GM21786 (cell line): ENCODE results near the gene NAA10.
A peak's percentile ranks its signal among the peaks of the same experiment; 100 is the strongest.

ENCODE experiments used
- ATAC-seq: cut with Tn5 transposase; IDR thresholded peaks from one replicate; pipeline ENCODE4 v1.9.1; 2021; ENCODE audit not compliant: unreplicated experiment

NAA10 gene

GRCh38 chrX:153950127-153950526 lies 15.3 kb upstream of the NAA10 start:
- no peak for ATAC-seq

DNA sequence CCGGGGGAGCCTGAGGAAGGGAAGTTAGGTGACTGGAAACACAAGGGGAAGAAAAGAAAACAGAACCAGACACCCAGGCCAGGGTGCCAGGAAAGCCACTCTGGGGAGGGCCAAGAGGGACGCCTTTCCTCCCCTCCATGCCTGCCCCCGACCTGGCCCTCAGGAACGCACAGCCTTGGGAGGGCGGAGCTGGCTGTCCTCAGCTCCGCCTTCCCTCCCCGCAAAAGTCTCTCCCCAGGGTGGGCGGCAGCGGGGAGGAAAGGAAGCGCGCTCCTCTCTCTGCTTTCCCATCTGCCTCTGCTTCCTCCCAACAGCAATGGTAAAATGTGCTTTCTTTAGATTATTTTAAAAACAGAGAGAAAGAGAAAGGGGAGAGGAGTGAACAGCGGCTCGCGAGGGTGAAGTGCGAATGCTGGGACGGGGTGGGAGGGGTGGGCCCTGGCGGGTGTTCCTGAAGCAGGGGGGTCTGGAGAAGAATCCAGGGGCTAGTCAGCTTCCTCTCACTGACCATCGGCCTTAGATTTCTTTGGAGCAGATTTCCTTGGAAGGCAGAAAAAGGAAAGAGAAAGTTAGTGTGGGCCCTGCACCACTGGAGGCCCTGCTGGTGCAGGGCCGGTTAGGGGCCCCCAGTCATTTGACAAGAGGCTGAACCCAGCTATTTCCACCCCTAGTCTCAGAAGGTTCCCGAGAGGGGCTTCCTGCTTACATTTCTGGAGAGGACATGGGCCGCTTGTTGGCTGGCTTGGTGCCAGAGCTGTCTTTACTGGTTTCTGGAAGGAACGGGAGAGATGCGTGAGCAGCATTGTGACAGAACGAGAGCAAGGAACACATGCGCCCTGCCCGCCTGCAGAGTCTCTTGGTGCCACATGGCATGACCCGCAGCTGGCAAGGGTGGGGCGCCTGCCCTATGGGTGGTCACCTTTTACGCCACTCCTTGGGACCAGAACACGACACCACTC lies 14.3 kb upstream of the NAA10 start:
- ATAC-seq = no peak

DNA sequence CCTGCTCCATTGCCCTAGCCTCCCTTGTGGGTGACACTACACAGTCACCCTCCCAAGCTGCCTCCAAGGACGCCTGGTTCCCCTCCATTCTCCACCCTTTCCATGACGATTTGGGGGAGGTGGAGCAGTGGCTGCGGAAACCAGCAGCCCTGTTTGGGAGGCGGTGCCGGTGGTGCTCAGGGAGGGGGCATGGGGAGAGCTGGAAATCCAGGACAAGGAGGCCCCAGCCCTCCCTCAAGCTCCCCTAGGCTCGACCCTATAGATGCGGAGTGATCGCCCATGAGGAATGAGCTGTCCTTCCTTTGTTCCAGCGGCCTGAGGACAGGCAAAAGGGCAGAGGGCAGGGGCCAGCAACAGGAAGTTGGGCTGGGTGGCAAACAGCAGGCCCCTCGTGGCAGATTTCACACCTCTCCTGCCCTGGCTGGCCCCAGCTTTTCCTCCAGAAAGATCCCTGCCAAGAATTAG lies 13.2 kb upstream of the NAA10 start:
- ATAC-seq = no peak

- ATAC-seq = peak; percentile 80
These were observed 12.4 kb upstream of the NAA10 start for GRCh38 chrX:153947009-153947769.

- ATAC-seq = no peak
These were observed 11.4 kb upstream of the NAA10 start for GRCh38 chrX:153945956-153946943.

DNA sequence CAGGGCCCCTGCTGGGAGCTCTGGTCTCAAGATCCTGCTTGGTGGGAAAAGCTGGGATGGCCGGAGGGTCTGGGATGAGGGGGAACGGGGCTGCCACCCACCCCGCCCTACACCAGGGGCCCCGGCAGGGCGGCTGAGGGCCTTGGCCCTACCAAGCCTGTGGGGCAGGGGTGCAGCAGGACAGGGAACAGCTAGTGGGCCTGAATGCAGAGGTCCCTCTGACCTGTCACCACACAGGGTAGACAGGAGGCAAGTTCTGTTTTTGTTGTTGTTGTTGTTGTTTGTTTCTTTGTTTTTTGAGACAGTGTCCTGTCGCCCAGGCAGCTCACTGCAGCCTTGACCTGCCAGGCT lies 9.9 kb upstream of the NAA10 start:
- no peak for ATAC-seq

GRCh38 chrX:153944140-153944799 lies 9.4 kb upstream of the NAA10 start, which contains the start of gene RENBP:
RENBP (minus strand) TSS chrX:153944643; CDS start chrX:153944610, 33 bp downstream.
- no peak for ATAC-seq

DNA sequence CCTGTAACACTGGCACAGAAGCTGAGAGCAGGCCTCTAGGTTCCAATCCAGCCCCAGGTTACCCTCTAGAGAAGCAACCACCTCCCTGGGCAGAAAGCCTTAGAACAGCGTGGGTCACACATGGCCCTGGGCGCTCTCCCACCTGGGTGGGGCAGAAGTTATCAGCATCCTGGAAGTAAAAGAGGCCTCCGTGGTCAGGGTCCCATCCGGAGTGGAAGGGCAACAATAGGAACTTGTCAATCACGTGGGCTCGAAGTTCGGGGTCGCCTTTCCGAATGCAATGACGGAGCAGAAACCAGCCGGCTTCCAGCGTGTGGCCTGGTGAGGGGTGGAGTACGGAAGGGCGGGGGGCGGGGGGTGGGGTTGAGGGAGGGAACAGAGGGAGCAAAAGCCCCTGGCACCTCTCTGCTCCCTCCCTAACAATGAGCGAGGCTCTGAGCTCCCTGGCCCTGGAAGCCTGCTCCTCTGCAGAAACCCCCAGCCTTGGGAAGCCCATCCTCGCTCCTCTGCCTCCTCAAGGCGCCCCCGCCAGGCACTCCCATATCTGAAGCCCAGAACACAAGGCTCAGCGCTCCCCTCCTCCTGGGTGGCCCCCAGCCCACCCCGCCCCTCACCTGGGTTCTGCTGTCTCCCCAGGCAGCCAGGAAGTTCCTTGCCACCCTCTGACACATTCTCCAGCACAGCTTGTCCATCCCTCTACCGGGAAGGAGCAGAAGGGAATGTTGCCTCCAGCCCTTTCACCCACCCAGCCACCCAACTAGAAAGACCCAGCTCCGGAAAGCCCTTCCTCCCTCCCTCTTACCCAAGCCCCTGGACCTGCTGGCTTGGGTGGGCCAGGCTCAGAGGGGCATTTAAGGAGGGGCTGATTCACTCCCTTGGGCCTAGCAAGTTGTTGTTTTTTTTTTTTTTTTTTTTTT lies 6.8 kb upstream of the NAA10 start:
- no peak for ATAC-seq

- no peak for ATAC-seq
These were observed 4.7 kb upstream of the NAA10 start for GRCh38 chrX:153939573-153939972.

DNA sequence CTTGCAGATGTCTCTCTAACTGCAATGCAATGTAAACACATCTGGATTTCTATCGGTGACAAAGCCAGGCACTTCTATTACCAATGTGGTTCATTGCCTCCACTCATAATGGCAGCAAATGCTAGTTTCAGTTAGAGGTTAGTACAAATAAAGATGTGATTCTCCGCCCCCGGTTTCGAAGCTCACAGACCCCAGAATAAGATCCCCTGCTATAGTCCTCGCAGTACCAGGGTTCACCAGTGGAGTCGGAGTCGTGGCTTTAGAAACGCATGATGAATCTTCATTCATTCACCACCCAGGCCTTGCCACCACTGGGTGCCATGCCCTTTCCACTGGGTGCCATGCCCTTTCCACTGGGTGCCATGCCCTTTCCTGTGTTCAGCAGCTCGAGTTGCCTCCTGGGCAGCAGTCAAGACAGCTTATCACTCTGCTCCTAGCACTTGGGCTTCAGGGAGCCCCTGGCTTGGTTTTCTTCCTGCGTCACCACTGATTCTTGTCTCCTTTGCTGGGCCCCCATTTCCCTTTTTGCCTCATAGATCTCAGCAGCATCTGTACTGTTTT lies 3.5 kb upstream of the NAA10 start:
- no peak for ATAC-seq

- no peak for ATAC-seq
These were observed 2.2 kb upstream of the NAA10 start for GRCh38 chrX:153937056-153937455.

GRCh38 chrX:153935326-153935851 lies 552 bp upstream of the NAA10 start:
- no peak for ATAC-seq

DNA sequence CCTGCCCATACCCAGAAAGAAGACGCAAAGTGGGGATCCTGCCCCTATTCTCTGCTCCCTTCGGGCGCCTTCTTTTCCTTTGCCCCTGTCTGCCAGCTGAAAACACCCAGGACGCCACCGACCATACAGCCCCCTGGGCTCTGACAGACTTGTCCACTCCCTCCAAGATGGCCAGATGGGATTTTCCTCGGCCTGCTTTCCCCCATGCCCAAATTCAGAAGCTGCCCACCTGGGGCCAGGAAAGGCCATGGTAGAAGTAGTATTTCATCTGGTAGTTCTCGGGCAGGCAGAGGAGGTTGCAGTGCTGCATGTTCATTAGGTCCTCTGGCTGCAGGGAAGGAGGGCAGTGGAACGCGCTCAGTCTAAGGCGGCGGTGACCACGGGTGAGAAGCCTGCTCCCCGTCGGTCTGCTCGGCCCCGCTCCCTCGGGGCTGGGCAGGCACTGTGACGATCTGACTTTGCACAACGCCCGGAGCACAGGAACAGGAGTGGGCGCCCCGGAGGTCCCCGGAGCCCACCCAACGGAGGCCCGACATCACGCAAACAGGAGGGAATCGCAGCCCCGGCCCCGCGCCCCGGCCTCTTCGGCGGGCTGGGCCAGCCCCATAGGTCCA lies 582 bp downstream of the NAA10 start:
- ATAC-seq = peak; percentile 1

- ATAC-seq = no peak
These were observed 1.1 kb downstream of the NAA10 start for GRCh38 chrX:153933748-153934147.

- ATAC-seq = no peak
These were observed 2.5 kb downstream of the NAA10 start for GRCh38 chrX:153932220-153932915.

DNA sequence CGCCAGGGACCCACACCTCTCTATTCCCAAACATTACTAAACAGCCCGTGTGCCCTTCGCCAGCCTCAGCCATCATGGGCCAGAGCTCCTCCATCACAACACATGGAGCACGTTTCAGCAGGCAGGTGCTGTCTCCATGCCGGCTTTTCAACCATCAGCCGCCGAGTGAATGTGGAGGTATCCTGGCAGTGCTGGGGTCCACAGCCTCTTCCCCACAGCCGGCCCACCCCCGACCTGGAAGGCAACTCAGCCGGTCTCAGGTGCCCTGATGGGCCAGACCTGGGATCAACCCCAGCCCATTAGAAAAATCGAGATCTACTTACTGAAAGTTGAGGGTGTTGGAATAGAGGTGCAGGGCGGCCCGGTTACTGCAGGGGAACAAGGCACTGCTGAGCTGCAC lies 3.1 kb downstream of the NAA10 start:
- ATAC-seq = no peak

GRCh38 chrX:153931151-153931550 lies 3.7 kb downstream of the NAA10 start:
- ATAC-seq = no peak
